Neural cell (in vitro differentiated cells): ENCODE results near the gene PRKCA. TPM values are rescaled to one million over a fixed set of nuclear protein-coding genes. Genes with fewer than 3 reads are reported as not detected.

Source experiments
- H2AFZ ChIP-seq: fragments of 200-600, 300-800 bp; sonication (generic), shearing (Covaris generic); 2 replicates; pipeline ENCODE4 v1.6.0; 2014; ENCODE audit warnings: low read depth, mild to moderate bottlenecking, antibody characterized with exemption, low read length, moderate library complexity
- H3F3A ChIP-seq: fragments of 200-600 bp; shearing (Covaris generic); 2 replicates; pipeline ENCODE4 v1.6.1; 2016; ENCODE audit warnings: mild to moderate bottlenecking, moderate library complexity, mixed read lengths, antibody characterized with exemption, low read length; ENCODE audit not compliant: insufficient read depth, poor library complexity, severe bottlenecking
- H3K27ac ChIP-seq: fragments of 200-600, 300-800 bp; sonication (generic), shearing (Covaris generic); 2 replicates; pipeline ENCODE4 v1.5.1; 2014; ENCODE audit warnings: mild to moderate bottlenecking, low read length, moderate library complexity
- H3K27me3 ChIP-seq: fragments of 300-800, 200-600 bp; sonication (generic), shearing (Covaris generic); 2 replicates; pipeline ENCODE4 v1.6.0; 2014; ENCODE audit warnings: mild to moderate bottlenecking, low read depth, low read length, moderate library complexity; ENCODE audit not compliant: insufficient read depth
- H3K36me3 ChIP-seq: fragments of 300-800, 200-600 bp; sonication (generic), shearing (Covaris generic); 2 replicates; pipeline ENCODE4 v1.5.1; 2014; ENCODE audit warnings: mild to moderate bottlenecking, antibody characterized with exemption, low read length, moderate library complexity; ENCODE audit not compliant: insufficient read depth
- H3K4me2 ChIP-seq: fragments of 300-800, 200-600 bp; sonication (generic), shearing (Covaris generic); 2 replicates; pipeline ENCODE4 v1.6.0; 2014; ENCODE audit warnings: mild to moderate bottlenecking, low read length
- H3K4me3 ChIP-seq: fragments of 300-800, 200-600 bp; sonication (generic), shearing (Covaris generic); 2 replicates; pipeline ENCODE4 v1.5.1; 2014; ENCODE audit warnings: mild to moderate bottlenecking, low read length, moderate library complexity
- H3K79me2 ChIP-seq: fragments of 200-600 bp; shearing (Covaris generic); replicated peaks from 2 replicates; pipeline ENCODE4 v1.6.0; 2014; ENCODE audit warnings: mild to moderate bottlenecking, low read length, moderate library complexity; ENCODE audit not compliant: insufficient read depth
- H3K9ac ChIP-seq: fragments of 300-800, 200-600 bp; sonication (generic), shearing (Covaris generic); 2 replicates; pipeline ENCODE4 v1.6.1; 2016; ENCODE audit warnings: mild to moderate bottlenecking, low read length, mixed read lengths
- H3K9me2 ChIP-seq: fragments of 200-600 bp; shearing (Covaris generic); 2 replicates; pipeline ENCODE4 v1.6.1; 2016; ENCODE audit warnings: mild to moderate bottlenecking, low read length, mixed read lengths; ENCODE audit not compliant: insufficient read depth
- H3K9me3 ChIP-seq: fragments of 200-600, 300-800 bp; sonication (generic), shearing (Covaris generic); 2 replicates; pipeline ENCODE4 v1.6.1; 2016; ENCODE audit warnings: mild to moderate bottlenecking, mixed run types, low read length, moderate library complexity, mixed read lengths
- H4K20me1 ChIP-seq: fragments of 200-600 bp; shearing (Covaris generic); 2 replicates; pipeline ENCODE4 v1.6.1; 2016; ENCODE audit warnings: mild to moderate bottlenecking, mixed run types; ENCODE audit not compliant: insufficient read depth
- CTCF ChIP-seq: fragments of 450-650 bp; IDR thresholded peaks from 2 replicates; pipeline ENCODE4 v1.5.1; 2014; ENCODE audit warnings: antibody characterized with exemption, mild to moderate bottlenecking, moderate library complexity; ENCODE audit not compliant: poor library complexity, severe bottlenecking
- EP300 ChIP-seq: fragments of 450-650 bp; conservative IDR thresholded peaks from 2 replicates; pipeline ENCODE4 v1.6.1; 2014; ENCODE audit warnings: antibody characterized with exemption, mild to moderate bottlenecking, moderate library complexity; ENCODE audit not compliant: poor library complexity, severe bottlenecking
- EZH2 ChIP-seq: fragments of 200-600, 300-800 bp; shearing (Covaris generic), sonication (generic); IDR thresholded peaks from 2 replicates; pipeline ENCODE4 v1.6.1; 2014; ENCODE audit warnings: antibody characterized with exemption, low read length, borderline replicate concordance, mild to moderate bottlenecking; ENCODE audit not compliant: insufficient read depth, poor library complexity, severe bottlenecking
- MXI1 ChIP-seq: fragments of 450-650 bp; conservative IDR thresholded peaks from 2 replicates; pipeline ENCODE4 v1.6.1; 2014; ENCODE audit warnings: antibody characterized with exemption, mild to moderate bottlenecking; ENCODE audit not compliant: poor library complexity, severe bottlenecking
- POLR2AphosphoS5 ChIP-seq: IDR thresholded peaks from 2 replicates; pipeline ENCODE4 v1.6.1; 2012
- RAD21 ChIP-seq: fragments of 450-650 bp; conservative IDR thresholded peaks from 2 replicates; pipeline ENCODE4 v1.6.1; 2014; ENCODE audit warnings: antibody characterized with exemption, mild to moderate bottlenecking, moderate library complexity
- REST ChIP-seq: IDR thresholded peaks from 2 replicates; pipeline ENCODE4 v1.6.1; 2012; ENCODE audit warnings: borderline replicate concordance
- SMC3 ChIP-seq: fragments of 450-650 bp; conservative IDR thresholded peaks from 2 replicates; pipeline ENCODE4 v1.6.1; 2014; ENCODE audit warnings: antibody characterized with exemption, mild to moderate bottlenecking, moderate library complexity; ENCODE audit not compliant: poor library complexity
- TAF1 ChIP-seq: IDR thresholded peaks from 2 replicates; pipeline ENCODE4 v1.6.1; 2012; ENCODE audit warnings: low read depth
- polyA plus RNA-seq: library from polyadenylated mRNA; depleted of rRNA; stranded (reverse); fragments of >200 nt; gene quantifications from 2 replicates; pipeline ENCODE4 v1.2.3, GENCODE V29; 2014

The PRKCA gene
- polyA plus RNA-seq, 1 donor from 2014 or later: 5.9 TPM

DNA sequence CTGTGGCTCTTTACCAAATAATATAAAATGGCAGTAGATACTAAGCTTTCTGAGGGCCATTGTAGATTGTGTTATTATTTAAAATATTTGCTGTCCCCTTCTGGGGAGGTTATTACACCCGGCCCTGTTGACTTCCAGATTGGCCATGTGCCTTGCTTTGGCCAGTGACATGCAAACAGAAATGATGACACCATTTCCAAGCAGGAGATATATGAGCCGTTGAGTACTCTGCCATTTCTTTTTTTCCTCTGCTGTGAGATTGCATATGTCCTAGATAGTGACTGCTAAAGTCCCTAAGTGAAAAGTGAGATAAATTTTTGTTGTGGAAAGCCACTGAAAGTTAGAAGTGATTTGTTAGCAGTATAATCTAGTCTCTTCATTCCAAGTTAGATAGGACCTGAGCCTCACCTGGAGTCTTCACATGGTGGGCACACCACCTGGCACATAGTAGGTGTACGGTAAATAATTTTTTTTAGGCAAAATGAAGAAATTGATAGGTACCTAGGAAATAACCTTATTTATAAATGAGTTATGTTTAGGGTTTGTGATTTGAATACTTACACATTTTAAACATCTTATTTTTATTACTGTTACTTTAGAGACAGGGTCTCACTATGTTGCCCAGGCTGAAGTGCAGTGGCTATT is 328.5 kb downstream of the PRKCA start:
- Histone ChIP-seq H3K9me3 (no peaks in the 10 kb centered on the region), H3K9me2 (no peaks in the 10 kb centered on the region), H3K36me3 (no peaks in the 10 kb centered on the region), H3K27ac (no peak overlapping the region), H4K20me1 (no peaks in the 10 kb centered on the region), H3K4me2 (no peak overlapping the region), H3K79me2 (no peaks in the 10 kb centered on the region), H3K27me3 (no peaks in the 10 kb centered on the region), H2AFZ (no peak overlapping the region), H3F3A (no peaks in the 10 kb centered on the region), H3K9ac (no peak overlapping the region), H3K4me3 (no peak overlapping the region)
- TF ChIP-seq SMC3 (no peak), TAF1 (no peak), POLR2AphosphoS5 (no peak), EP300 (no peak), REST (no peak), MXI1 (no peak), EZH2 (no peak), CTCF (no peak), RAD21 (no peak)

DNA sequence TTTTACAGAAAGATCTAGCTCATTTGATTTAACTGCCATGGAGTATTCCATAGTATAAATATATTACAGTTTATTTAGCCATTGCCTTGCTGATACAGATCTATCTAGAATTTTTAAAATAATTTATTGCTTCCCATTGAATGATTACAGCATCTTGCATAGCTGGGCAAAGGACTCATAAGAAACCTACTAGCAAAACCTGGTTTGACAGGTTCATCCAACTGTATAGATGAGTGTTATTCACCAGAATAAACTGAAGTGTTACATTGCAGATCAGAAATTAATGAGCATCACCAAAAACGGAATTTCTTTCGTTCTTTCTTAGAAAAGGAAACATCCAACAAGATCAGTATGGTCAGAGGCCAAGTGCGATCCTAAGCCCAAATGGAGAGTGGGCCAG is 330.3 kb downstream of the PRKCA start:
- Histone ChIP-seq H3K4me2 (peak overlapping the region; percentile 49), H3K79me2 (no peaks in the 10 kb centered on the region), H3K27ac (peak overlapping the region; percentile 75), H3F3A (no peaks in the 10 kb centered on the region), H2AFZ (no peak overlapping the region), H3K36me3 (no peaks in the 10 kb centered on the region), H3K27me3 (no peaks in the 10 kb centered on the region), H3K9ac (no peak overlapping the region), H3K4me3 (peak overlapping the region; percentile 49), H3K9me2 (no peaks in the 10 kb centered on the region), H4K20me1 (no peaks in the 10 kb centered on the region), H3K9me3 (no peaks in the 10 kb centered on the region)
- TF ChIP-seq EZH2 (no peak), MXI1 (no peak), EP300 (no peak), POLR2AphosphoS5 (no peak), RAD21 (no peak), REST (no peak), SMC3 (no peak), CTCF (no peak), TAF1 (no peak)
